Astrocyte of the cerebellum (primary cell): Measurements from ENCODE around the gene PARD3B.

Experiments
- DNase-seq: peaks from one replicate; pipeline ENCODE4 v3.0.0-alpha.2; 2011; ENCODE audit warnings: low read depth
- H3K4me3 ChIP-seq: 2 replicates; pipeline ENCODE4 v1.5.1; 2011; ENCODE audit warnings: mild to moderate bottlenecking, low read depth, low read length, moderate library complexity
- CTCF ChIP-seq: IDR thresholded peaks from 2 replicates; pipeline ENCODE4 v1.5.1; 2012; ENCODE audit warnings: low read length, low read depth, moderate library complexity, mild to moderate bottlenecking; ENCODE audit errors: missing control alignments
- in situ Hi-C: cut with HindIII; loops from 2 replicates; pipeline ENCODE4 v1.10.0; 2017; ENCODE audit warnings: low sequenced_read_pairs

PARD3B gene

GRCh38 chr2:205139822-205140463 lies 594.7 kb downstream of the PARD3B start:
- no peak for DNase-seq
- no peak for TF ChIP-seq CTCF
- in situ Hi-C loops = no loop called here
- no peak overlapping the region for H3K4me3 ChIP-seq

GRCh38 chr2:205141381-205141780 lies 596.1 kb downstream of the PARD3B start:
- TF ChIP-seq CTCF = no peak
- in situ Hi-C loops = no loop called here
- no peak for DNase-seq
- H3K4me3 ChIP-seq = no peak overlapping the region

GRCh38 chr2:205145888-205146287 lies 600.6 kb downstream of the PARD3B start:
- no peak for DNase-seq
- in situ Hi-C loops = no loop called here
- H3K4me3 ChIP-seq = no peak overlapping the region
- no peak for TF ChIP-seq CTCF

GRCh38 chr2:205148755-205149154 lies 603.5 kb downstream of the PARD3B start:
- TF ChIP-seq CTCF = no peak
- H3K4me3 ChIP-seq = no peak overlapping the region
- in situ Hi-C loops = no loop called here
- DNase-seq = no peak

GRCh38 chr2:205156457-205156856 lies 611.2 kb downstream of the PARD3B start:
- no peak overlapping the region for H3K4me3 ChIP-seq
- no peak for DNase-seq
- in situ Hi-C loops = no loop called here
- TF ChIP-seq CTCF = no peak

GRCh38 chr2:205158404-205158803 lies 613.1 kb downstream of the PARD3B start:
- no peak for DNase-seq
- in situ Hi-C loops = no loop called here

More at GRCh38 chr2:205158404-205158803, 613.1 kb downstream of the PARD3B start:
- H3K4me3 ChIP-seq = no peak overlapping the region
- TF ChIP-seq CTCF = no peak
